Activated CD4-positive, alpha-beta T cell treated with anti-CD3 and anti-CD28 coated beads, Interleukin-2, amount 10 ng/mL, durations not matched to agents 24 days and 14 days (primary cell): ENCODE measurements around the gene PPP1R27. TPM values are rescaled to one million over a fixed set of nuclear protein-coding genes. Genes with fewer than 3 reads are reported as not detected.

Experiments used
- DNase-seq: peaks from one replicate; pipeline ENCODE4 v3.0.0; 2022
- H3K27ac Mint-ChIP-seq: one replicate; pipeline ENCODE4 v1.8.0; 2022; ENCODE audit warnings: mild to moderate bottlenecking, mixed read lengths
- H3K27me3 Mint-ChIP-seq: one replicate; pipeline ENCODE4 v1.8.0; 2022; ENCODE audit warnings: mixed read lengths
- H3K36me3 Mint-ChIP-seq: one replicate; pipeline ENCODE4 v1.8.0; 2022; ENCODE audit warnings: low read depth, mild to moderate bottlenecking, mixed read lengths
- H3K4me1 Mint-ChIP-seq: one replicate; pipeline ENCODE4 v1.8.0; 2021; ENCODE audit warnings: mixed read lengths
- H3K4me3 Mint-ChIP-seq: one replicate; pipeline ENCODE4 v1.8.0; 2022; ENCODE audit warnings: mild to moderate bottlenecking, moderate library complexity, mixed read lengths
- H3K9me3 Mint-ChIP-seq: one replicate; pipeline ENCODE4 v1.8.0; 2021; ENCODE audit warnings: mixed read lengths
- intact Hi-C: fragments of 100-400 bp; cut with micrococcal nuclease; formaldehyde crosslinking; loops from one replicate; pipeline ENCODE4 v1.15.1; 2023
- total RNA-seq: library from RNA; stranded (reverse); gene quantifications from 2 replicates; pipeline ENCODE4 v1.2.3, GENCODE V29; 2022

PPP1R27 gene
- total RNA-seq, 1 donor from 2014 or later = not detected

- H3K27me3 Mint-ChIP-seq = no peaks in the 10 kb centered on the region
- peak; percentile 63 for DNase-seq
- peaks cover 29% of the 10 kb centered on the region for H3K4me1 Mint-ChIP-seq
- intact Hi-C loops = no loop called here
- H3K4me3 Mint-ChIP-seq = no peak overlapping the region
- H3K9me3 Mint-ChIP-seq = no peaks in the 10 kb centered on the region
- H3K36me3 Mint-ChIP-seq = peaks cover 71% of the 10 kb centered on the region
- no peak overlapping the region for H3K27ac Mint-ChIP-seq
Measured at GRCh38 chr17:81854974-81855774, 20.3 kb upstream of the PPP1R27 start.

- H3K4me1 Mint-ChIP-seq = peaks cover 9% of the 10 kb centered on the region
- H3K36me3 Mint-ChIP-seq = peaks cover 54% of the 10 kb centered on the region
- H3K4me3 Mint-ChIP-seq = no peak overlapping the region
- H3K27ac Mint-ChIP-seq = no peak overlapping the region
- no peak for DNase-seq
- no peaks in the 10 kb centered on the region for H3K27me3 Mint-ChIP-seq
- intact Hi-C loops = no loop called here
- no peaks in the 10 kb centered on the region for H3K9me3 Mint-ChIP-seq
Measured at GRCh38 chr17:81852237-81852636, 17.4 kb upstream of the PPP1R27 start.

GRCh38 chr17:81851423-81851822 lies 16.6 kb upstream of the PPP1R27 start:
- Mint-ChIP-seq H3K27me3 (no peaks in the 10 kb centered on the region), H3K4me3 (no peak overlapping the region), H3K36me3 (peaks cover 54% of the 10 kb centered on the region), H3K27ac (no peak overlapping the region), H3K9me3 (no peaks in the 10 kb centered on the region), H3K4me1 (peaks cover 9% of the 10 kb centered on the region)
- intact Hi-C loops = no loop called here
- DNase-seq = no peak

GRCh38 chr17:81849457-81849856 lies 14.6 kb upstream of the PPP1R27 start:
- Mint-ChIP-seq H3K36me3 (peaks cover 55% of the 10 kb centered on the region), H3K4me1 (peaks cover 5% of the 10 kb centered on the region), H3K27ac (no peak overlapping the region), H3K27me3 (no peaks in the 10 kb centered on the region), H3K9me3 (no peaks in the 10 kb centered on the region), H3K4me3 (no peak overlapping the region)
- intact Hi-C loops = no loop called here
- no peak for DNase-seq

- intact Hi-C loops = no loop called here
- H3K4me1 Mint-ChIP-seq = peaks cover 2% of the 10 kb centered on the region
- H3K27ac Mint-ChIP-seq = no peak overlapping the region
- no peaks in the 10 kb centered on the region for H3K9me3 Mint-ChIP-seq
- H3K4me3 Mint-ChIP-seq = no peak overlapping the region
- DNase-seq = no peak
- H3K36me3 Mint-ChIP-seq = peaks cover 45% of the 10 kb centered on the region
- H3K27me3 Mint-ChIP-seq = no peaks in the 10 kb centered on the region
Measured at GRCh38 chr17:81846743-81847689, 12.2 kb upstream of the PPP1R27 start.

- Mint-ChIP-seq H3K4me3 (no peak overlapping the region), H3K27ac (no peak overlapping the region), H3K4me1 (no peaks in the 10 kb centered on the region), H3K36me3 (peaks cover 37% of the 10 kb centered on the region), H3K27me3 (no peaks in the 10 kb centered on the region), H3K9me3 (no peaks in the 10 kb centered on the region)
- no peak for DNase-seq
- intact Hi-C loops = no loop called here
Measured at GRCh38 chr17:81845881-81846742, 11.3 kb upstream of the PPP1R27 start.

GRCh38 chr17:81845361-81845760 lies 10.5 kb upstream of the PPP1R27 start:
- no peak overlapping the region for H3K27ac Mint-ChIP-seq

GRCh38 chr17:81844887-81845286 lies 10.0 kb upstream of the PPP1R27 start:
- Mint-ChIP-seq H3K27me3 (no peaks in the 10 kb centered on the region), H3K27ac (no peak overlapping the region), H3K36me3 (peaks cover 32% of the 10 kb centered on the region), H3K9me3 (no peaks in the 10 kb centered on the region), H3K4me1 (no peaks in the 10 kb centered on the region), H3K4me3 (no peak overlapping the region)
- no peak for DNase-seq
- intact Hi-C loops = no loop called here

More at GRCh38 chr17:81845361-81845760, 10.5 kb upstream of the PPP1R27 start:
- Mint-ChIP-seq H3K9me3 (no peaks in the 10 kb centered on the region), H3K36me3 (peaks cover 32% of the 10 kb centered on the region), H3K27me3 (no peaks in the 10 kb centered on the region), H3K4me1 (no peaks in the 10 kb centered on the region), H3K4me3 (no peak overlapping the region)
- DNase-seq = no peak
- intact Hi-C loops = no loop called here

GRCh38 chr17:81844327-81844851 lies 9.5 kb upstream of the PPP1R27 start:
- no peaks in the 10 kb centered on the region for H3K27me3 Mint-ChIP-seq
- peak overlapping the region; percentile 41 for H3K27ac Mint-ChIP-seq
- DNase-seq = no peak
- no peaks in the 10 kb centered on the region for H3K9me3 Mint-ChIP-seq
- no peaks in the 10 kb centered on the region for H3K4me1 Mint-ChIP-seq
- intact Hi-C loops = no loop called here
- H3K36me3 Mint-ChIP-seq = peaks cover 32% of the 10 kb centered on the region
- no peak overlapping the region for H3K4me3 Mint-ChIP-seq

GRCh38 chr17:81843713-81844326 lies 9.0 kb upstream of the PPP1R27 start:
- no peak for DNase-seq
- Mint-ChIP-seq H3K27ac (no peak overlapping the region), H3K4me1 (no peaks in the 10 kb centered on the region), H3K36me3 (peaks cover 29% of the 10 kb centered on the region), H3K27me3 (no peaks in the 10 kb centered on the region), H3K4me3 (no peak overlapping the region), H3K9me3 (no peaks in the 10 kb centered on the region)
- intact Hi-C loops = no loop called here

- Mint-ChIP-seq H3K9me3 (no peaks in the 10 kb centered on the region), H3K27ac (no peak overlapping the region), H3K4me1 (no peaks in the 10 kb centered on the region), H3K27me3 (no peaks in the 10 kb centered on the region), H3K4me3 (no peak overlapping the region), H3K36me3 (peaks cover 27% of the 10 kb centered on the region)
- intact Hi-C loops = no loop called here
- DNase-seq = no peak
Measured at GRCh38 chr17:81842725-81843504, 8.1 kb upstream of the PPP1R27 start.

GRCh38 chr17:81842378-81842724 lies 7.5 kb upstream of the PPP1R27 start:
- Mint-ChIP-seq H3K9me3 (no peaks in the 10 kb centered on the region), H3K36me3 (peaks cover 27% of the 10 kb centered on the region), H3K27ac (no peak overlapping the region), H3K4me1 (no peaks in the 10 kb centered on the region), H3K4me3 (no peak overlapping the region), H3K27me3 (no peaks in the 10 kb centered on the region)
- no peak for DNase-seq
- intact Hi-C loops = no loop called here
